GM19463 (cell line): ENCODE data around the gene RAB26.
"Not testable (repeated sequence)": the region's sequence is repeated elsewhere in the genome, so short reads cannot be mapped to it uniquely, and the experiment has no call there.

Source experiments
- ATAC-seq: cut with Tn5 transposase; IDR thresholded peaks from one replicate; pipeline ENCODE4 v1.9.1; 2021; ENCODE audit warnings: mild to moderate bottlenecking, moderate library complexity; ENCODE audit not compliant: unreplicated experiment

RAB26 gene

GRCh38 chr16:2116428-2116827 is 32.0 kb upstream of the RAB26 start:
- ATAC-seq: not testable (repeated sequence)

DNA sequence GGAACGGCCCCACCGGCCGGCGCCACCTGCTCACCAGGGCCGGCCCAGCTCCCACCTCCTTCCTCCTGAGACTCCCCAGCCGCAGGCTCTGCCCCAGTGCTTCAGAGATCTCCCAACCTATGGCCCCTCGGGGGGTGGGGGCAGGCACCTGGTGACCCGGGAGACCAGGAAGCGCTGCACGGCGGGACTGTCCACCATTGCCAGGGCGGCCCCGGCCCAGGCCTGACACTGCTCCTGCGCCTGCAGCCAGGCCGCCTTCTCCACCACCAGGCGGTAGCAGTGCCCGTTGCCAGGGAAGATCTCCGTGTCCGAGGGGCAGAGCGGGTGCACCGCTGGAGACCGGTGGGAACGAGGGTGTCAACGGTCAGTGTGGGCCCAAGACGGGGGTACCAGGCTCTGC is 31.1 kb upstream of the RAB26 start:
- ATAC-seq: not testable (repeated sequence)

DNA sequence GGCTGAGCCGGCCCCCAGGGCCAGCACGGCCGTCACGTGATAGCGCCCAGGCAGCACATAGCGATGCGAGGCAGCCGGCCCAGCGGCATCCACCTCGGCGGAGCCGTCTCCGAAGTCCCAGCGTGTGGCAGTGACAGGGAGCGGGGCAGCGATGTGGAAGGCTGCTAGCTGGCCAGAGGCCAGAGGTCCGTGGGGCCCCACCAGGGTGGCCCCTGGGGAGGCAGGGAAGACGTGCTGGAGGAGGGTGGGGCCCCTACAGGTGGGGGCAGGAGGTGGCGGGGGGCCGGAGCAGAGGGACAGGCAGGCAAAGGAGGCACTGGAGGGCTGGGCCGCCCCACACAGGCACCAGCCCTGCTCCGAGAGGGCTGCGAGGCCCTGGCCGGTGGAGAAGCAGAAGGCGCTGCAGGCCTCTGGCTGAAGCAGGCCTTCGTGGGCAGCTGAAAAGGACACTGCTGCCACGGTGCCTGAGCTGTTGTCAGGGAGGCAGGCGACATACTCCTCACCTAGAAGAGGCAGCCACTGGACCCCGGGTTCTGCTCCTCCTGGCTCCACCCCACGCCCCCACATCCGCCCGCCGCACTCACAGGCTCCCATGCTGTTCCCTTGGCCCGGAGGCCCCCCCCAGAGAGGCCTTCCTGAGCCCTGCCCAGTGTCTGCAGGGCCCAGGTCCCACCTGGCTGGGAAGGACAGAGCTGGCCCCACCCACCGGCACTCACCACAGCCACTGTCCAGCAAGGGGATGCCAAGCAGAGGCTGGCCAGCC is 30.3 kb upstream of the RAB26 start:
- ATAC-seq: not testable (repeated sequence)

DNA sequence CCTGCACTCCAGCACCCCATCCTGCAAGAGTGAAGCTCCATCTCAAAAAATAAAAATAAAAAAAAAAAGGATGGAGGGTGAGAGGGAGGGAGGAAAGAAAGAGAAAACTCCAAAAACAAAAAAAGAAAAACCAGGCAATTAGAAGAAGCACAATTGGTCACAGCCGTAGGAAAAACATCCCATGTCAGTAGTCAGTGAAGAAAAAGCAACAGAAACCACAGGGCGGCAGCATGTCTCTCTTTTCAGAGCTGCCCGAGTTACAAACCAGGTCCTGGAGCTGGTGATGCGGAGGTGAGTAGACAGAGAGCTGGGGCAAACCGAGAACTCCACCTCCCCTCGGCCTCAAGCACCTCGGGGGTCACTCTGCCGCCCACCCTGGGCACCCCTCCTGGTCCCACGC is 27.1 kb upstream of the RAB26 start:
- ATAC-seq: not testable (repeated sequence)

DNA sequence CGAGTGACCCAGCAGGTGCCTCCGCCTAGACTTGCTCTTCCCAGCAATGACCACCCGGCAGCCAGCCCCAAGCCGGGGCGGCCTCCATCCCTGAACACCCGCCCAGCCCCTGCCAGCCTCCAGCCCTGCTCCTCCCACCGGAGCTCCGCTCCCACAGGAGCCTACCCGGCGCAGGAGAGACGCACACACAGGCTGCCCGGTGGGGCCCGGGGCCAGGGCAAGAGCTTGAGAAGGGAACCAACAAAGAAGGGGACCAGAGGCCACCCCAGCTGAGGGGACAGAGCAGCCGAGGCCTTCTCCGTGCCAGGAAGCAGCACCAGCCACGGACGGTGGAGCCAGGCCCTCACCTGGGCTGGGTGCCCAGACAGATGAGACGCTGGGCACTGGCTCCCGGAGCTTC is 26.6 kb upstream of the RAB26 start:
- no peak for ATAC-seq

DNA sequence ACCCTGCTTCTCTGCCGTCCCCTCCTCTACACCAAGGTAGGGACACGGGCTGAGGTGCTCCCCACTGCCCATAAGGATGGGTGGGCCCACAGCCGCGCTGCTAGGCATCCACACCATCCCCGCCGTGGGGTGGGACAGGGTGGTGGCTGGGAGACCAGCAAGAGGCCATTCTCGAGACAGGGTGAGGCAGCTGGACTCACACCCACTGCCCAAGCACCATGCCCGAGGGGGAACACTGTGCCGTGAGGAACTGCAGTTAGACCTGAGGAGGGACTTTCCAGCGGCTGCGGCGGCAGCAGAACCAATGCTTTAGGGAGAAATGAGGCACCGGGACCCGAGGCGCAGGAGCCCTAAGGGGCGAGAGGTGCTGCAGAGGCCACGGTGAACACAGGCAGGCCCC is 26.0 kb upstream of the RAB26 start:
- no peak for ATAC-seq

GRCh38 chr16:2122934-2123683 is 25.3 kb upstream of the RAB26 start:
- not testable (repeated sequence) for ATAC-seq

GRCh38 chr16:2123706-2124376 is 24.6 kb upstream of the RAB26 start:
- ATAC-seq: not testable (repeated sequence)

GRCh38 chr16:2124377-2124693 is 24.1 kb upstream of the RAB26 start:
- ATAC-seq: not testable (repeated sequence)

- ATAC-seq: not testable (repeated sequence)
Observed at GRCh38 chr16:2124694-2125444, 23.6 kb upstream of the RAB26 start.

- not testable (repeated sequence) for ATAC-seq
Observed at GRCh38 chr16:2125609-2126008, 22.8 kb upstream of the RAB26 start.

DNA sequence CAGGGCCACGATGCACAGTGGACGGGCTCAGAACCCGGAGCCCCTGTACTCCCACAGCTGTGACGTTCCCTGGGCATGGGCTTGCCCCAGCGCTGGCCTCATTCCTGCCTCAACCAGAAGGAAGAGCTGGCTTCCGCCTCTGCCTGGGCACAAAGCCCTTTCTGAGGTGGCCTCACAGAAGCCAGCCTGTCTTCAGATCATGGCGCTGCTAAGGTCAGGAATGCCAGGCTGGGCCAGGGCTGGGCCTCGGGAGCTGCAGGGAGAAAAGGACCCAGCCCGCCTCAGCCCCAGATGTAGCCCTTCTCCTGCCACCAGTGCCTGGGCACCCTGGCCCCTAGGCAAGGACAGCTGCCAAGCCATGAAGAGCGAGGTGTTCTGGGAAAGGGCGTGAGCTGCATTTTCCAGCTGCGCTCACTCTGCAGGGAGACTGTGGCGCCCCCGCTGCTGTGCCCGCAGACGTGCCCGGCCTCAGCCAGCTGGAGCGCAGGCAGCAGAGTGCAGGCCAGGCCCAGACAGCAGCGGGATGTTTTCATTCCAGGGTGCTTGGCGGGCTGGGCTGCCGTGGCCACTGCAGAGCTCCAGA is 22.2 kb upstream of the RAB26 start:
- not testable (repeated sequence) for ATAC-seq

GRCh38 chr16:2126928-2127556 is 21.4 kb upstream of the RAB26 start:
- ATAC-seq: not testable (repeated sequence)

- not testable (repeated sequence) for ATAC-seq
Observed at GRCh38 chr16:2127630-2128280, 20.7 kb upstream of the RAB26 start.

DNA sequence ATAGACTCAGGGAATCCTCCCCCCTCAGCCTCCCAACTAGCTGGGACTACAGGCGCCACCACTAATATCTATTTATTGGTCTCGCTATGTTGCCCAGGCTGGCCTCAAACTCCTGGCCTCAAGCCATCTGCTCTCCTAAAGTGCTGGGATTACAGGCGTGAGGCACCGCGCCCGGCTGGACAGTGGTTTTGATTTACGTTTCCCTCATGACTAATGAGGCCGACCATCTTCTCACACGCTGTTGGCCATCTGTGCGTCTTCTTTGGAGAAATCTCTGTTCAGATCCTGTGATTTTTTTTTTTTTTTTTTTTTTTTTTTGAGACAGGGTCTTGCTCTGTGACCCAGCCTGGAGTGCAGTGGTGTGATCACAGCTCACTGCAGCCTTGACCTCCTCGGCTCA is 19.2 kb upstream of the RAB26 start:
- not testable (repeated sequence) for ATAC-seq

- not testable (repeated sequence) for ATAC-seq
Observed at GRCh38 chr16:2129890-2130447, 18.5 kb upstream of the RAB26 start.

DNA sequence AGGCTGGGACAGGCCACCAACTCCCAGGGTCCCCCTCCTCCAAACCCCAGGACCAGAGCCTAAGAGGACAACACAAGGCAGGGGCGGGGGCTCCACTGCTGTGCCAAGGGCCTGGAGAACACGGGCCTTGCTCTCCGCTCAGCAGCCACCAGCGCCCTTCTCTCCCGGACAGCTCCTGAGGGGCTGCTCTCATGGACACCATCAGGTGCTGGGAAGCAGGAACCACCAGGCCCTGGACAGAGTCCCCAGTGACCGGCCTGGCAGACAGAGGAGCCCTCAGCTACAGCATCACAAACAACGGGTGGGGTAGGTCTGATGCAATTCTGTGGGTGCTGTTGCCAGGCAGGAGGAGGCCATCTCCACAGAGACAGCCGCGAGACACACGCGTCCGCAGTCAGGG is 14.6 kb upstream of the RAB26 start:
- ATAC-seq: not testable (repeated sequence)

GRCh38 chr16:2135071-2135470 is 13.4 kb upstream of the RAB26 start:
- ATAC-seq: not testable (repeated sequence)

GRCh38 chr16:2135770-2136490 is 12.5 kb upstream of the RAB26 start, which contains the start of gene PKD1:
Gene PKD1 (minus strand): TSS chr16:2135898. CDS start chr16:2135689, 209 bp downstream.
- not testable (repeated sequence) for ATAC-seq
